HuH-7.5 (cell line): ENCODE data around the gene KMT2C.
"Not testable (repeated sequence)": the region's sequence is repeated elsewhere in the genome, so short reads cannot be mapped to it uniquely, and the experiment has no call there.

ENCODE experiments used
- DNase-seq: peaks from one replicate; pipeline ENCODE4 v3.0.0; 2011; ENCODE audit warnings: low spot score

Gene KMT2C

DNA sequence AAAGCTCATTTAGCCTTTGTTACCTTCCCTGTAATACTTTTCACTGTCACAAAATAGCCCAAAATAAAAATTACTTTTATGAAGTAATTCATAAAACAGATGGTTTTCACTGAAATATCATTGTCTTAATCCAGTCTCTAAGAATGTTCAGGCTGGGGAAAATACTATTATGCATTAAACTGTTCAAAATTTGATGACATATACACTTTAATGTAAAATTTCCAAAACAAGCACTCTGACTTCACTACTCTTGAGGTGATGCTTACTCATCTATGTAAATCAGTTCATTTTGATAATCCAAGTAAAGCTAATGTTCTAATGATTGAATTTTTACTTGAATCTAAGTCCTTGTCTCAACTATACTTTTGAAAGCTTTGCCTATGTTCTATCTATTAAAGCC, 127.9 kb downstream of the KMT2C start:
- no peak for DNase-seq

DNA sequence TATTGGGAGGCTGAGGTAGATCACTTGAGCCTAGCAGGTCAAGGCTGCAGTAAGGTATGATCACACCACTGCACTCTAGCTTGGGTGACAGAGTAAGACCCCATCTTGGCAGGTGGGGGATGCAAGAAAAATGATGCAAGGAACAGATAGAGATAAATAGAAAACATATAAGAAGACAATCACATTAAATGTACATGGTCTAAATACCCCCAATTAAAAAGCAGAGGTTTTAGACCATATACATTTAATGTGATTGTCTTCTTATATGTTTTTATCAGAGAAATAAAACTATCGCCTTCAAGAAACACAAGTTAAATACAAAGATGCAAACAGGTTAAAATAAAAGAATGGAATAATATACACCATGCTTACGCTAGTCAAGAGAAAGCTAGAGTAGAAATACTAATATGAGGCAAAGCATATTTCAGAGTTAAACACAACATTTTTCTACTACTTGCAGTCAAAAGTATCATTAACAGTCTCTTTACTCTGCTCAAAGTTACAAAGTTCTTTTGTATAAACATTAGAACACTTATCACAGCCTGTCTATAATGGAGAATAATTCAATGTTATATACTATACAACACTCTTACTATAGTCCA, 136.2 kb downstream of the KMT2C start:
- not testable (repeated sequence) for DNase-seq

DNA sequence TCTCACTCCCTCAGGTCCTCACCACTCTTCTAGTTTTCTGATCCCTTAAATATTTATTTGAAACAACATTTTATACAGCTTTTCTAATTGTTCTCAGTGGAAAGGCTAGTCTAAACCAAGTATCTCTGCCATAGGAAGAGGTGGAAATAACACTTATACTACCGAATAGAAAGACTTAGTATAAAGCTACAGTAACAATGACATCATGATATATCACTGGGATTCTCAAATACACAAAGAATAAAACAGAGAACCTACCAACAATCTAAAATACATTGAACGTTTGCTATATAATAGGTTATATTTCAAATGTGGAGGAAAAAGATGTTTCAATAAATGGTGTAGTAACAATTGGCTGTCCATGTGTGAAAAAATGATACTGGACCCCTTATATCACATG, 142.9 kb downstream of the KMT2C start:
- DNase-seq, result no peak

DNA sequence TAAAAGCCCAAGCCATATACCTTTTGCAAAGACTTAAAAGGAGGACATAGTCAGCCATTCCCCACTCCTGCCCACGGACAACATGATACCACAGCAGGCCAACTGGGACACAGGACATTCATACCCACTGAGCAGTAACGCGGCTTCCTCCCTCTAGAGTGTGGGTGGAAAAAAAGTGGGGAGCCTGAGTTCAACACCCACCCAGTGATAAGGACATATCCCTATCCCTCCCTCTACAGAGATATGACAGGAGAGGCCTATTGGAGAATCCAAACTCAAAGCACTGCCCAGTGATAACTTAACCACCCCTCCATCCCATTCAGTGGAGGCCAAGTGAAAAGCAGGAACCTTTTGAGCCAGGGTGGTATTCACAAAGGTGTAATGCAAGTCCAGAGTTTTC, 148.8 kb downstream of the KMT2C start:
- DNase-seq, result not testable (repeated sequence)

DNA sequence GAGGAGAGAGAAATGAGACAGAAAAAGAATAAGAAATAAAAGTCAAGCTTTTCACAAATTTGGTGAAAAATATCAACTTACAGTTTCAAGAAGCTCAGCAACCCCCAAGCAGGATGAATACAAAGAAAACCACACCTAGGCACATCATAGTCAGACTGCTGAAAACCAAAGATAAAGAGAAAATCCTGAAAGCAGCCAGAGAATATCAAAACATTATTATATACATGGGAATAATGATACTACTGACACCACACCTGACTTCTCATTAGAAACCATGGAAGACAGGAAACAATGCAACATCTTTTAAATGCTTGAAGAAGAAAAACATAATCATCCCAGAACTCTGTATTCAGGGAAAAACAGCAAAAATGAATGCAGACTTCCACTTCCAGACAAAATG, 149.6 kb downstream of the KMT2C start:
- DNase-seq, result not testable (repeated sequence)

DNA sequence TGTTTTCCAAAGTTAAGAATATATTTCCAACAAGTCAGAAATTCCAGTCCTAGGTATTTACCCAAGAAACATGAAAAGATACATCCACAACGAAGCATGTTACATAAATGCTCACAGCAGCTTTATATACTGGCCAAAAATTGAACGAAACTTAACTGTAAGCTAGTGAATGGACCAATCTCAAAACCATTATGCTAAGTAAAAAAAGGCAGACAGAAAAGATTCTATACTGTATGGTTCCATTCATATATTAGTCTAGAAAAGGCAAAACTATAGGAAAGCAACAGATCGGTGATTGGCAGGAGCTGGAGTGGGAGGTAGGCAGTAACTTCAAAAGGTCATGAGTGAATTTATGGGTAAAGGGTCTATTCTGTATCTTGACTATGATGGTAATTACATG, 150.8 kb downstream of the KMT2C start:
- DNase-seq, result not testable (repeated sequence)

DNA sequence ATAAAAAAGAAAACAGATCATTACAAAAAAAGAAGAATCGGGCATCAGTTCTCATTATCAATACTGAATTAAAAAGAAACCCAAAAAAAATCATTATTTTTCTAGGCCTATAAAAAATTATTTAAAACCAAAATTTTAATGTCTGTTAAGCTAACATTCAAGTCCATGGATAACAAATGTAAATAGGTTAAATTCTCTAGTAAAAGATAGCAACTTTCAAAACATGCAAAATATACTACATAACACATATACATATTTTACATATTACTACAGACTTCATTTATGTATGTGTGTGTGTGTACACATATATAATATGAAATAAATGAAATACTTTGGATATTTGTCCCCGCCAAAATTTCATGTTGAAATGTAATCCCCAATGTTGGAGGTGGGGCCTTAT, 158.1 kb downstream of the KMT2C start:
- DNase-seq, result not testable (repeated sequence)

DNA sequence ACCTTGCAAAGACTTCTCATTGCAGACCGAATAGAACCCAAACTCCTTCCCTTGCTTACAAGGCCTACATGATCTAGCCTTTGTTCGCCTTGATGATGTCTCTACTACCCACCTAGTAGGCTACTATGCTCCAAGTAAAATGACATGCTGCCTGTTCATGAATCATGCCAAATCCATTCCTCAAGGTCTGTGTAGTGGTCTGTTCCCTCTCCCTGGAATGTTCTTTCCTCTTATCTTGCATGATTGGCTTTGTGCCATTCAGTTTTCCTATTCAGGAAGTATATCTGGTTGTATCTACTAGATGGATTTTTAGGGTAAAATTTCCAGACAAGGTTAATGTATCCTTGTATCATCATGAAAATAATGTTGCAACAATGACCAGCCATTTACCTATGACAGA, 165.4 kb downstream of the KMT2C start:
- not testable (repeated sequence) for DNase-seq

DNA sequence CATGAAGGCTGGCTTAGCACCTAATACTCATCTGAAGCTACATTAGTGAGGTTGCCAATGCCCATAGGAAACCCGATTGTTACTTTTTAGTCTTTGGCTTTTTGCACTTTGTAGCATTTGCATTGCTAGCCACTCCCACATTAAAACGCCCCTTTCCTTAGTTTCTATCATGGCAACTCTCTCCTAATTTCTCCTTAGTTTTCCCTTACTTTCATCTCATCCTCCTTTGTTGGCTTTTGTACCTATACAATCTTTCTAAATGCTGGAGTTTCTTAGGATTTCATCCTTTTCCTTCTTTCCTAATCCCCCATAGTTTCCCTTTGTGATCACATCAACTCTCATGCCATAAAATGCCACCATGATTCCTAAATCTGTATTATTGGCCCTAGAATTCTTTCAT, 168.9 kb downstream of the KMT2C start:
- not testable (repeated sequence) for DNase-seq

DNA sequence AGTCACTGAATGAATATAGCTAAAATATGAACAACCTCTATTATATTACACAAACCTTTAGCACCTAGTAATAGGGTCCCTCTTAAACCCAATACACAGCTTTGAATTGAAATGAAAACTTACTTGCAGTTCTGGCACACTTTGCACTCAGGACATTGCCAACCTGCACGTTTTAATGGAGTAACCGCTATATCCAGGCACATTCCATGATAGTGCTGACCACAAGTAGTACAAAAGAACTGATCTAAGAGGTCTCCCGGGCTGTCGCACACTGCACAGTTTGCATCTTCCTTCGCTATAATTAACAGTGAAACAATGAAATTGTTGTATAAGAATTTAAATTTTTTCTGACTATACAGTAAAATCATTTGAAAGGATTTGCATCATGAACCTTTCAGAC, 170.9 kb downstream of the KMT2C start:
- not testable (repeated sequence) for DNase-seq

DNA sequence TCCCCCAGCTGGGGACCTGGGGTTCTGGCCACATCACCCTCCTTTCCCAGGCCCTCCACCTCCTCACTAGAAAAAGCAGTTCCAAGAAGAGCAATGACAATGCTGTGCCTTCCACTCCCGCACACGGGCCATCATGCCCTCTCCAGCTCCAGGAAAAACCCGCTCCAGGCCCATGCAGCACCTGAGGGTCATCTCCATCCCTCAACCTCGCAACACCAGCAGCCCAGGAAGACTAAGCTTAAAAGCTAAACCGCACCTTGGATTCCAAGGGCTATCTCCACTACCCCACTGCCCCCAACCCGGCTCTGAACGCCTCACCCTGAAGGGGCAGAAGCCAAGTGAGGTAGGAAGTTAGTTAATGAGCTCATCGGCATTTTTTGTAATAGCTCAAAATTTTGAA, 173.7 kb downstream of the KMT2C start:
- not testable (repeated sequence) for DNase-seq

DNA sequence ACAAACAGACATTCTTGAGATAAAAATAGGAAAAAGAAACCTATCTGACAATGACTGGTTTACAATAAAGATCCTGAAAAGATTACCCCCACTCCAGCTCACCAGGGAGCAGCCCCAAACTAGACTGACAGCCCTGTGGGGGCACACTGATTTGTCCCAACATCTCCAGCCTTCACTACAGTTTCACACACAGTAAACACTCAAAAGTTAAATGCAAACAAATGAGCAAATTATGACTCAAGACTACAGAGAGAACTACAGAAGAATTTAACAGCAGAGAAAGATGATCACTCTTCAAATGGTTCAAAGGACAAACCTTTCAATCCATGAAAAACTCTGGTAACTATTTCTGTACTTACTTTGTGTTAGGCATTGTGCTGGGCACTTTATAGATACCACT, 176.2 kb downstream of the KMT2C start:
- not testable (repeated sequence) for DNase-seq

DNA sequence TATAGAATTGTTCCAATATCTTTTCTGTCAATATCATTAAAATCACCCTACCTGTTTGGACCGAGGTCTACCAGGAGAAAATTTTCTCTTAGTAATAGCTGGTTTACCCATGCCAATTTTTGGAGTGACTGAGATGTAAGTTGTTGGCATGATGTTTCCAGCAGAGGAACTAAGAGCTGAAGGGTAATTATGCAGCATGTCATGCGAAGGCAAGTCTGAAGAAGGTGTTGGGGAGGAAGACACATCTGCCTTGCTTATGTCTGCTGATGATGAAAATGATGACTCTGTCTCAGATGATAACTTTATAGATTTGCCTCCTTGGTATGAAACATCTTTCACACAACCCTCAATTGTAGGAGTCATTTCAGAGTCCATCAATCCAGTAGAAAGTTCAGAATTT, 188.0 kb downstream of the KMT2C start:
- DNase-seq, result not testable (repeated sequence)

DNA sequence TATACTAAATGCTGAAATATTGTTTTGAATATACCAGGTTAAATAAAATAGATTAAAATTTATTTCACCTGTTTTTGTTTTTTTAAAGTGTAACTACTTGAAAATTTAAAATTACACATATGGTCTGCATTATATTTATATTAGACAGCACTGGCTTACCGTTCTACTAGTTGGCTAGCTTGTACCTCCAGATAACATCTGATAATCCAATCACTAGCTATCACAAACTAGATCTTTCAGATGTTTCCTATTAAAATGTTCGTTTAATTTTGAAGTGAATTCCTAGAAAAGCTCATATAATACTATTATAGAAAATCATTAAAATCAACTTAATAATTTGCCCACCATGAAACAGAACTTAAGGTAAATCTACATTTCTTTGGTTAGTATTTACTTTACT, 190.4 kb downstream of the KMT2C start:
- DNase-seq, result not testable (repeated sequence)

DNA sequence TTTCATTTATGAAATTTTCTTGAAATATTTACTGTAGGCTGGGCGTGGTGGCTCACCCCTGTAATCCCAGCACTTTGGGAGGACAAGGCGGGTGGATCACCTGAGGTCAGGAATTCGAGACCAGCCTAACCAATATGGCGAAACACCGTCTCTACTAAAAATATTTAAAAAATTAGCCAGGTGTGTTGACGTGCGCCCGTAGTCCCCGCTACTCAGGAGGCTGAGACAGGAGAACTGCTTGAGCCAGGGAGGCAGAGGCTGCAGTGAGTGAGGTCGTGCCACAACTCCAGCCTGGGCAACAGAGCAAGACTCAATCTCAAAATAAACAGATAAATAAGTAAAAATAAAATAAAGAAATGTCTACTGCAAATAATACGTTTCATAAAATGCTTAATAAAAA, 192.3 kb downstream of the KMT2C start:
- DNase-seq, result not testable (repeated sequence)

DNA sequence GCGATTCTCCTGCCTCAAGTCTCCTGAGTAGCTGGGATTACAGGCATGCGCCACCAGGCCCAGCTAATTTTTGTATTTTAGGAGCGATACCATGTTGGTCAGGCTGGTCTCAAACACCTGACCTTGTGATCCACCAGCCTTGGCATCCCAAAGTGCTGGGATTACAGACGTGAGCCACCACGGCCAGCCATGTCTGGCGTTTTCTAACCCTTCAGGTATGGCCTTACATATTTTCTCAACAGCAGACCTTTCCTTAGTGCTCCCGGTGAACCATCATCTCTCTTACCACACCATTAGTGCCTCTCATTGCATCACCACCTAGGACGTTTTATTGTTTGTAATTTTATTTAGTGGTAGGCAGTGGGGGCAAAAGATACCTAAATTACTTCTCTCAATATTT, 194.5 kb downstream of the KMT2C start:
- DNase-seq, result not testable (repeated sequence)

DNA sequence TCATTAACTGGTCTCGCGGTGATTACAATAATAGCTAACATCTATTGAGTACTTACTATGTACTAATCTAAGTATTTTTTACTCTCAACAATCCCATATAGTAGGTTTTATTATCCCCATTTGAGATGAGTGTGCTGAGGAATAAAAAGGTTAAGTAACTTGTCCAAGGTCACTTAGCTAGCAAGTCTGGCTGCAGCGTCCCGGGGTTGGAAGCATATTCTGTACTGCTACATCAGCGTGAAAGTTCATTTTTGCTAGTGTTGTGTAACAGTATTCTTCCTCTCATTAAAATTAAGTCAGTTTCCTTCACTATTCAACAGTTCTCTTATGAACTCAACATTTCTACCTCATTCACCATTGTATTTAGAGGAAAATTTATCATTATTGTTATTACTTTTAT, 199.5 kb downstream of the KMT2C start:
- not testable (repeated sequence) for DNase-seq

DNA sequence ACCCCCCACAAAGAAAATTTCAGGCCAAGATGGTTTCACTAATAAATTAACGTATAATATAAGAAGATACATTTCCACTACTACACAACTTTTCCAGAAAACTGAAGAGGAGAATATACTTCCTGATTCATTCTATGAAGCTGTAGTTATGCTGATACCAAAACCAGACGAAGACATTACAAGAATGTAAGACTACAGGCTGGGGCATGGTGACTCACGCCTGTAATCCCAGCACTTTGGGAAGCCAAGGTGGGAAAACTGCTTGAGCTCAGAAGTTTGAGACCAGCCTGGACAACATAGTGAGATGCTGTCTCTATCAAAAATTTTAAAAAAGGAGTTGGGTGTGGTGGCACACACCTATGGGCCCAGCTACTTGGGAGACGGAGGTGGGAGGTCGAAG, 201.4 kb downstream of the KMT2C start:
- not testable (repeated sequence) for DNase-seq

DNA sequence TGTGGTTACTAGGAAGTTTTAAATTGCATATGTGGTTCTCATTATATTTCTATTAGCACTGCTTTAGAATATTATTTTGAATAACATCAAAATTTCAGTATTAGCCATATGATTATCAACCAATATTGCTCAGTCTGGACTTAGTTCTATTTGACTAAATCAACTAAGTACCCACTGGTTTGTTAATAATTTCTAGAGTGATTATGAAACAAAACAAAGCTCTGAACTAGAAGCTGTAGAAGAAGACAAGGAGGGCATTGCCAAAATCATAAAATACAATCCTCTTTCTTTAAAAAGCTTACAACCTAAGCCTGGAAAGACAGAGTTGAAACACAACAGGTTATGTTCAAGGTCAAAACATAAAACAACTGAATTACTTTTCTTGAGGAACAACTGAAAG, 204.7 kb downstream of the KMT2C start:
- DNase-seq, result no peak

DNA sequence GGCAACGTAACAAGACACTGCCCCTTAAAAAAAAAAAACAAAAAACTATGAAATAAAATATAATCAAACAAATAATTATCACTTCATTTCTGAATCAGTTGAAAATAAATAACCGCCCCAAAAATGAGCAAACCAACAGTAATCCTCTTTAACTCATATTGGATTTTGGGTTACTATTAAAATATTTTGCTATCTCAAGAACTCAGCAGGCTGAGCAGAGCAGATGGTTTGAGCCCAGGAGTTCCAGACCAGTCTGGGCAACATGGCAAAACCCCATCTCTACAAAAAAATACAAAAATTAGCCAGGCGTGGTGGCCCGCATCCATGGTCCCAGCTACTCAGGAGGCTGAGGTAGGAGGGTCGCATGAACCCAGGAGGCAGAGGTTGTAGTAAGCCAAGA, 216.2 kb downstream of the KMT2C start:
- not testable (repeated sequence) for DNase-seq

DNA sequence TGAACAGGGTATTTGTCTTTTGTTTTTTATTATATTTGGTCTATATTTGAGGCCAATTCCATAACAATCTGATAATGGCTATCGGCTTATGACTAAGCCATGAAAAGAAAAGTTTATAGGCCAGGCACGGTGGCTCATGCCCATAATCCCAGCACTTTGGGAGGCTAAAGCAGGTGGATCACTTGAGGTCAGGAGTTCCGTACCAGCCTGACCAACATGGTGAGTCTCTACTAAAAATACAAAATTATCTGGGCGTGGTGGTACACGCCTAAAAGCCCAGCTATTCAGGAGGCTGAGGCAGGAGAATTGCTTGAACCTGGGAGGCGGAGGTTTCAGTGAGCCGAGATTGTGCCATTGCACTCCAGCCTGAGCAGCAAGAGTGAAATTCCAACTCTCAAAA, 227.0 kb downstream of the KMT2C start:
- not testable (repeated sequence) for DNase-seq

DNA sequence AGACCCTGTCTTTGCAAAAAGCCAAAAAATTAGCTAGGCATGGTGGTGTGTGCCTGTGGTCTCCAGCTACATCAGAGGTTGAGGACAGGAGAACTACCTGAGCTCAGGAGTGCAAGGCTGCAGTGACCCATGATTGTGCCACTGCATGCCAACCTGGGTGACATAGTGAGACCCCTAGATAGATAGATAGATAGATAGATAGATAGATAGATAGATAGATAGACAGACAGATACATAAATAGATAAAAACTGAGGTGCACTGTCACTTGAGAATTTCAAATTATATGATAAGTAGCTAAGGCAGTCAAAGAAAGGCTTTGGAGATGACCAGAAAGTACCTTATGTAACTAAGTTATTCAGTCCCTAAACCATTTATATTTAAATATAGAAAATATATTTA, 231.4 kb downstream of the KMT2C start:
- not testable (repeated sequence) for DNase-seq

DNA sequence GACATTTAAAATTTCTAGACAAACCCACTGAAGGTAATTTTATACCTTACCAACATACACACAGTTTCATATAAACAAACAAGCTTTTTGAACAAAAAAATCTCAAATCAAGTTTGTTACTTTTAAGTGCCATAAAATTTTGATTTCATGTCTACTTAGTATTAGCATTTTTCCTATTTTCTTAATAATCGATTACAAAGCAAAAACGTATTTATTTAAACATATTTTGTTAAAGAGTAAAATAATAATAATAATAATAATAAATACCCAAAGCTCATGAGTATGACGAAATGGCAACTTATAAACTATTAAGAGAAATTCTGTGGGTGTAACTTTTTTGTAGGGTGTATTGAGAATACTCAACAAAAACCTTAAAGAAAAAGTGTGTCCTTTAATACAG, 232.7 kb downstream of the KMT2C start:
- no peak for DNase-seq

DNA sequence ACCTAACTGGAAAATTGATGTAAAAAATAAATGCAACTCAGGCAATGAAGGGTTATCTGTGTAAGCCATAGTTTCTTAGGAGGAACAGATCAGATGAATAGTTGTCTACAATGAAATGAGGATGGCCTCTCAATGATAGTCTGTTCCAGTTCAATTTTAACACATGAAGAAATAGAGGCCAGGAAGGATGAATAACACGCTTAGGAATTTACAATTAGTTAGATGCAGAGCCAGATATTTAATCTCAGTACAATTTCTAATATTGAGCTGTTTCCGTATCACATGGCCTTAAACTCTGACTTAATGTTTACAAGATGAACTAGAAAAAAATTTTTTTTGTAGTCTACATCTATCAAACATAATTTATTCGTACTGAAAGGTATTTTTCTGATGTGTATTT, 233.7 kb downstream of the KMT2C start:
- DNase-seq, result no peak

DNA sequence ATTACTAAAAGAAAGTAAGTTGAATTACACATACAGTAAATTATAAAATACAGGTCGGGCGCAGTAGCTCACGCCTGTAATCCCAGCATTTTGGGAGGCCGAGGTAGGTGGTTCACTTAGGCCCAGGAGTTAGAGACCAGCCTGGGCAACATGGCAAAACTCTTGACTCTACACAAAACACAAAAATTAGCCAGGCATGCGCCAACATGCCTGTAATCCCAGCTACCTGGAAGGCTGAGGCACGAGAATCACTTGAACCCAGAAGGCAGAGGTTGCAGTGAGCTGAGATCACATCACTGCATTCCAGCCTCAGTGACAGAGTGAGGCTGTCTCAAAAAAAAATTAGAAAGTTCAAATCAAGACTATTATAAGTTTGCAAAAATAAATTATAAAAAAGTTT, 235.4 kb downstream of the KMT2C start:
- DNase-seq, result no peak
